H1 (cell line): ENCODE results near the gene SYMPK. TPM values are rescaled to one million over a fixed set of nuclear protein-coding genes. Genes with fewer than 3 reads are reported as not detected.

ENCODE experiments used
- CTCF ChIA-PET: fragments of 300-600 bp; sonication (Branson Sonifier 250); formaldehyde crosslinking; loops from one replicate; lab custom pipeline; 2021; ENCODE audit not compliant: partially characterized antibody; lab: Charles Lee
- POLR2A ChIA-PET: fragments of 300-600 bp; sonication (Branson Sonifier 250); formaldehyde crosslinking; loops from one replicate; lab custom pipeline; 2021; ENCODE audit warnings: inconsistent platforms; ENCODE audit not compliant: partially characterized antibody; lab: Charles Lee
- DNase-seq, 2 experiments: peaks; one replicate each; pipeline versions ENCODE4 v3.0.0 to v3.0.0-alpha.2; 2010 to 2022; ENCODE audit warnings: low spot score in 2 of 2, low read depth in 1 of 2, mixed read lengths in 1 of 2
- FAIRE-seq: peaks from 2 replicates; lab custom pipeline; 2011; peaks lifted over from hg19 to GRCh38; lab: Jason Lieb, UNC
- H2AFZ ChIP-seq: 2 replicates; pipeline ENCODE4 v1.8.1; 2012; ENCODE audit warnings: low read length, inconsistent platforms
- H2AK5ac ChIP-seq: 2 replicates; pipeline ENCODE4 v1.6.1; 2013; ENCODE audit warnings: low read depth, low read length
- H2BK120ac ChIP-seq: replicated peaks from 2 replicates; pipeline ENCODE3; 2013; ENCODE audit warnings: low read depth, low read length, inconsistent platforms
- H2BK12ac ChIP-seq: 2 replicates; pipeline ENCODE4 v1.6.1; 2013; ENCODE audit warnings: low read depth, low read length
- H2BK15ac ChIP-seq: 2 replicates; pipeline ENCODE4 v1.6.1; 2013; ENCODE audit warnings: low read length
- H2BK20ac ChIP-seq: 2 replicates; pipeline ENCODE4 v1.6.1; 2013; ENCODE audit warnings: low read length
- H2BK5ac ChIP-seq: 2 replicates; pipeline ENCODE4 v1.6.1; 2013; ENCODE audit warnings: low read depth, low read length
- H3K14ac ChIP-seq: 2 replicates; pipeline ENCODE4 v1.6.1; 2013; ENCODE audit warnings: inconsistent platforms; ENCODE audit not compliant: insufficient read length
- H3K18ac ChIP-seq: 2 replicates; pipeline ENCODE4 v1.6.1; 2013; ENCODE audit warnings: low read length; ENCODE audit errors: extremely low read depth
- H3K23ac ChIP-seq: 2 replicates; pipeline ENCODE4 v1.6.1; 2013; ENCODE audit warnings: inconsistent platforms; ENCODE audit not compliant: insufficient read length
- H3K23me2 ChIP-seq: 2 replicates; pipeline ENCODE4 v1.6.1; 2013; ENCODE audit warnings: low read depth, low read length
- H3K27ac ChIP-seq: 2 replicates; pipeline ENCODE4 v1.6.1; 2011; ENCODE audit warnings: low read depth, low read length, inconsistent platforms
- H3K27me3 ChIP-seq, 4 experiments: replicated peaks in 1 of 4; 1 replicate in 1 of 4; 2 replicates in 3 of 4; pipeline versions ENCODE4 v1.6.1 to v1.8.1; 2011 to 2013; ENCODE audit warnings: low read length in 3 of 4, mild to moderate bottlenecking in 3 of 4, inconsistent platforms in 2 of 4, mixed read lengths in 2 of 4, moderate library complexity in 1 of 4; ENCODE audit not compliant: control insufficient read depth in 3 of 4, insufficient read depth in 3 of 4; ENCODE audit errors: extremely low read depth in 1 of 4
- H3K36me3 ChIP-seq, 4 experiments: 2 replicates each; pipeline versions ENCODE4 v1.6.1 to v1.8.1; 2011 to 2013; ENCODE audit warnings: mild to moderate bottlenecking in 4 of 4, low read length in 3 of 4, moderate library complexity in 2 of 4, control low read depth in 1 of 4, inconsistent platforms in 1 of 4; ENCODE audit not compliant: insufficient read depth in 4 of 4, control insufficient read depth in 2 of 4
- H3K4ac ChIP-seq: replicated peaks from 2 replicates; pipeline ENCODE3; 2013; ENCODE audit warnings: low read length, low read depth, mixed read lengths, inconsistent platforms; ENCODE audit not compliant: insufficient read length
- H3K4me1 ChIP-seq, 4 experiments: replicated peaks in 1 of 4; 1 replicate in 1 of 4; 2 replicates in 3 of 4; pipeline versions ENCODE4 v1.6.1 to v1.8.1; 2011 to 2013; ENCODE audit warnings: low read length in 3 of 4, inconsistent platforms in 2 of 4, mixed read lengths in 1 of 4; ENCODE audit not compliant: insufficient read depth in 4 of 4, control insufficient read depth in 3 of 4
- H3K4me2 ChIP-seq, 2 experiments: 2 replicates each; pipeline versions ENCODE4 v1.6.1 to v1.8.1; 2011 to 2013; ENCODE audit warnings: low read depth in 2 of 2, low read length in 2 of 2, control low read depth in 1 of 2, inconsistent platforms in 1 of 2, mild to moderate bottlenecking in 1 of 2; ENCODE audit not compliant: insufficient read depth in 1 of 2
- H3K4me3 ChIP-seq, 4 experiments: fragments of 200-600, 300-600 bp in 1 of 4; sonication (generic), shearing (Covaris generic), sonication (Bioruptor Twin) in 1 of 4; 2 replicates each; pipeline versions ENCODE4 v1.5.1 to v1.8.1; 2011 to 2016; ENCODE audit warnings: low read length in 4 of 4, low read depth in 3 of 4, control low read depth in 2 of 4, inconsistent platforms in 2 of 4, mild to moderate bottlenecking in 2 of 4, mixed read lengths in 1 of 4, moderate library complexity in 1 of 4; ENCODE audit not compliant: insufficient read depth in 2 of 4; ENCODE audit errors: extremely low read depth in 1 of 4
- H3K56ac ChIP-seq: replicated peaks from 2 replicates; pipeline ENCODE3; 2013; ENCODE audit warnings: low read depth, mild to moderate bottlenecking, mixed read lengths, low read length, inconsistent platforms; ENCODE audit not compliant: insufficient read length
- H3K79me1 ChIP-seq: 2 replicates; pipeline ENCODE4 v1.6.1; 2013; ENCODE audit warnings: low read depth, low read length, control low read depth
- H3K79me2 ChIP-seq, 2 experiments: 2 replicates each; pipeline versions ENCODE4 v1.6.1 to v1.8.1; 2012 to 2013; ENCODE audit warnings: low read length in 2 of 2, mild to moderate bottlenecking in 2 of 2, inconsistent platforms in 1 of 2; ENCODE audit not compliant: insufficient read depth in 2 of 2, control insufficient read depth in 1 of 2
- H3K9ac ChIP-seq, 4 experiments: replicated peaks in 1 of 4; 1 replicate in 1 of 4; 2 replicates in 3 of 4; pipeline versions ENCODE4 v1.6.1 to v1.8.1; 2011 to 2013; ENCODE audit warnings: low read depth in 3 of 4, low read length in 3 of 4, control low read depth in 2 of 4, mild to moderate bottlenecking in 2 of 4, moderate library complexity in 2 of 4, inconsistent platforms in 1 of 4; ENCODE audit errors: extremely low read depth in 1 of 4
- H3K9me3 ChIP-seq, 2 experiments: 2 replicates each; pipeline versions ENCODE4 v1.6.1 to v1.8.1; 2012 to 2013; ENCODE audit warnings: mild to moderate bottlenecking in 2 of 2, moderate library complexity in 2 of 2, control low read depth in 1 of 2, inconsistent platforms in 1 of 2, low read depth in 1 of 2, low read length in 1 of 2, mixed read lengths in 1 of 2; ENCODE audit not compliant: insufficient read depth in 2 of 2
- H4K20me1 ChIP-seq, 2 experiments: replicated peaks in 1 of 2; 2 replicates each; pipeline versions ENCODE3 to v1.8.1; 2011 to 2013; ENCODE audit warnings: inconsistent platforms in 2 of 2, low read length in 2 of 2, mild to moderate bottlenecking in 1 of 2; ENCODE audit not compliant: insufficient read depth in 2 of 2, control insufficient read depth in 1 of 2
- H4K5ac ChIP-seq: 2 replicates; pipeline ENCODE4 v1.6.1; 2013; ENCODE audit warnings: low read length, low read depth, mixed read lengths, inconsistent platforms; ENCODE audit not compliant: insufficient read length
- H4K8ac ChIP-seq: 2 replicates; pipeline ENCODE4 v1.8.0; 2013; ENCODE audit warnings: mild to moderate bottlenecking, moderate library complexity, low read length, inconsistent platforms; ENCODE audit not compliant: insufficient read depth; ENCODE audit errors: extremely low read depth
- H4K91ac ChIP-seq: replicated peaks from 2 replicates; pipeline ENCODE3; 2013; ENCODE audit warnings: low read length, mixed read lengths, inconsistent platforms; ENCODE audit not compliant: insufficient read length
- KDM4A ChIP-seq: IDR thresholded peaks from one replicate; pipeline ENCODE4 v1.7.1; 2012; ENCODE audit warnings: low read depth, mild to moderate bottlenecking, moderate library complexity, low read length, inconsistent platforms; ENCODE audit not compliant: severe bottlenecking
- POLR2A ChIP-seq, 2 experiments: IDR thresholded peaks; 1 replicate in 1 of 2; 2 replicates in 1 of 2; pipeline ENCODE4 v1.6.1; 2011; ENCODE audit warnings: low read depth in 2 of 2, low read length in 2 of 2, mild to moderate bottlenecking in 2 of 2; ENCODE audit errors: control extremely low read depth in 1 of 2
- TCF12 ChIP-seq: IDR thresholded peaks from 2 replicates; pipeline ENCODE4 v1.6.1; 2011; ENCODE audit warnings: low read depth, mild to moderate bottlenecking, low read length
- WGBS, 2 experiments: shearing (Covaris generic) in 1 of 2; methylation state at CpG; one replicate each; pipeline versions ENCODE4 v1.1.6 to v1.1.7; 2013 to 2015; ENCODE audit warnings: low lambda C conversion rate in 2 of 2, mixed read lengths in 2 of 2, inconsistent platforms in 1 of 2, low coverage in 1 of 2, missing lambda C conversion rate in 1 of 2; ENCODE audit not compliant: insufficient replicate concordance in 2 of 2, insufficient coverage in 1 of 2, insufficient read length in 1 of 2; ENCODE audit errors: extremely low coverage in 1 of 2, missing lambda C conversion rate in 1 of 2; 5-methylcytosine and 5-hydroxymethylcytosine counted together
- polyA plus RNA-seq, 7 experiments: library from polyadenylated mRNA; depleted of rRNA in 3 of 7; stranded (reverse) in 5 of 7; unstranded in 2 of 7; fragments of >200 nt in 5 of 7; fragments of 200-250 nt in 2 of 7; gene quantifications; 1 replicate in 5 of 7; 2 replicates in 1 of 7; 4 replicates in 1 of 7; pipeline versions ENCODE4 v1.2.1 to v1.2.3, GENCODE V29; 2011 to 2013; ENCODE audit warnings: missing spikeins in 2 of 7, mixed read lengths in 2 of 7
- total RNA-seq: library from RNA; stranded (reverse); fragmentation: NEBNext Ultra II Directional; extraction: Animal tissue kit (Norgen Biotek cat#: 25700); gene quantifications from 2 replicates; pipeline ENCODE4 v1.2.1, GENCODE V29; 2021

SYMPK gene
- total and polyA plus RNA-seq, 2 of the 8 experiments (the other 6 are each of a cell fraction or from before 2014, with no cell fraction given), result 93.6 to 99.5 TPM

DNA sequence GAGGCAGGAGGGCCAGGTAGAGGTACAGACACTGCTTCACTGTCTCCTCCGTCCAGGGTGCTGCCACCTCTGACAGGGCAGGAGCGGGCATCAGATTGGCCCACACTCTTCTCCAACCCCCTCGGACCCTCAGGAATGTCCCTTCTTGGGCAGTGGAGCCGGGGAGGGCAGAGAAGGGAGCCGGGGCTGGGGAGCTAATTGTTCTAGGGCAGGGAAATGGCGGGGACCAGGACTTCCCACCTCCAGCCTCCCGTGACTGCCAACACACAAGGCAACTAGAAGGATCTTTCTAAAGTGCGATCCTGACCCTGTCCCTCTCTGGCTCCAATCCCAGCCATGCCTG lies 37.7 kb downstream of the SYMPK start:
- Histone ChIP-seq H2BK120ac (no peak overlapping the region), H3K23ac (no peak overlapping the region), H3K23me2 (0 out of 2 replicates have a peak, but pooled peaks cover 1% of the 10 kb centered on the region), H3K27me3 (no peaks in the 10 kb centered on the region), H2BK5ac (no peak overlapping the region; the same call in 1 of the 2 replicates), H2BK15ac (no peak overlapping the region), H3K9me3 (no peaks in the 10 kb centered on the region), H3K18ac (no peak overlapping the region), H3K56ac (no peak overlapping the region), H3K4me1 (no peaks in the 10 kb centered on the region), H3K9ac (no peak overlapping the region), H2BK12ac (no peak overlapping the region), H2AK5ac (no peak overlapping the region), H2AFZ (no peak overlapping the region), H4K20me1 (peaks cover 5 to 16% of the 10 kb centered on the region in 2 experiments), H3K14ac (no peak overlapping the region), H4K5ac (no peak overlapping the region), H3K36me3 (peaks cover 47 to 72% (median 69%) of the 10 kb centered on the region in 4 experiments), H3K79me1 (no peaks in the 10 kb centered on the region; the same call in 1 of the 2 replicates), H3K79me2 (no peaks in the 10 kb centered on the region), H4K8ac (no peak overlapping the region), H3K4ac (no peak overlapping the region), H3K4me3 (no peak overlapping the region), H4K91ac (no peak overlapping the region), H3K4me2 (no peak overlapping the region), H3K27ac (no peak overlapping the region; the same call in 1 of the 2 replicates), H2BK20ac (no peak overlapping the region)
- 91% methylated on average over 8 of the region's 8 CpGs; no CpG with 5 or more reads in 1 of the 2 experiments for WGBS, 2 experiments
- no peak for TF ChIP-seq POLR2A (IDR thresholded peaks at IDR 0.05; ENCODE audit: control extremely low read depth in 1 of 2, low read depth in 2 of 2, low read length in 2 of 2)
- TF ChIP-seq KDM4A, result no peak
- no peak for TF ChIP-seq TCF12
- ChIA-PET CTCF (interaction anchor here (1.2 to 5.3 kb wide), 4 partner anchors 8 to 42 kb away, joined by 3 to 42 read pairs (median 7); no protein-coding TSS in a partner anchor), POLR2A (interaction anchor here (1.2 to 3.0 kb wide), 6 partner anchors 9 to 133 kb away, joined by 3 to 11 read pairs (median 6); partner anchors contain the start of genes RSPH6A, SNRPD2 and SYMPK)
- FAIRE-seq (no peak), DNase-seq (no peak)
